Activated CD8-positive, alpha-beta memory T cell treated with anti-CD3 and anti-CD28 coated beads for 48 hours (primary cell): ENCODE data around the gene A4GALT.

Experiments
- DNase-seq, 3 experiments: peaks; one replicate each; pipeline ENCODE4 v3.0.0-alpha.2; 2020; ENCODE audit warnings: low read depth in 2 of 3, low spot score in 2 of 3

Gene A4GALT

GRCh38 chr22:42702675-42703074 lies 18.0 kb downstream of the A4GALT start:
- no peak for DNase-seq

- no peak for DNase-seq
Measured at GRCh38 chr22:42701694-42702093, 19.0 kb downstream of the A4GALT start.

- no peak for DNase-seq
Measured at GRCh38 chr22:42700901-42701300, 19.8 kb downstream of the A4GALT start.

GRCh38 chr22:42700355-42700754 lies 20.3 kb downstream of the A4GALT start:
- no peak for DNase-seq

- no peak for DNase-seq
Measured at GRCh38 chr22:42699976-42700352, 20.7 kb downstream of the A4GALT start.

- DNase-seq: no peak
Measured at GRCh38 chr22:42699281-42699975, 21.2 kb downstream of the A4GALT start.

GRCh38 chr22:42697542-42698013 lies 23.1 kb downstream of the A4GALT start:
- DNase-seq: no peak

GRCh38 chr22:42696331-42696967 lies 24.2 kb downstream of the A4GALT start:
- DNase-seq: no peak

- no peak for DNase-seq
Measured at GRCh38 chr22:42695294-42695693, 25.4 kb downstream of the A4GALT start.

GRCh38 chr22:42693763-42694683 lies 26.6 kb downstream of the A4GALT start:
- no peak for DNase-seq

GRCh38 chr22:42693055-42693762 lies 27.5 kb downstream of the A4GALT start:
- DNase-seq: no peak

- DNase-seq: no peak
Measured at GRCh38 chr22:42692239-42693054, 28.2 kb downstream of the A4GALT start.

- DNase-seq: no peak
Measured at GRCh38 chr22:42691440-42691839, 29.2 kb downstream of the A4GALT start.

GRCh38 chr22:42688241-42689211 lies 32.1 kb downstream of the A4GALT start:
- DNase-seq: no peak

- DNase-seq: no peak
Measured at GRCh38 chr22:42686756-42687491, 33.7 kb downstream of the A4GALT start.

- no peak for DNase-seq
Measured at GRCh38 chr22:42685941-42686653, 34.6 kb downstream of the A4GALT start.

- DNase-seq: no peak
Measured at GRCh38 chr22:42684462-42685195, 36.0 kb downstream of the A4GALT start.
